Measurements from ENCODE around the gene ZNF808.
"Not testable (repeated sequence)": the region's sequence is repeated elsewhere in the genome, so short reads cannot be mapped to it uniquely, and the experiment has no call there.

The ZNF808 gene

DNA sequence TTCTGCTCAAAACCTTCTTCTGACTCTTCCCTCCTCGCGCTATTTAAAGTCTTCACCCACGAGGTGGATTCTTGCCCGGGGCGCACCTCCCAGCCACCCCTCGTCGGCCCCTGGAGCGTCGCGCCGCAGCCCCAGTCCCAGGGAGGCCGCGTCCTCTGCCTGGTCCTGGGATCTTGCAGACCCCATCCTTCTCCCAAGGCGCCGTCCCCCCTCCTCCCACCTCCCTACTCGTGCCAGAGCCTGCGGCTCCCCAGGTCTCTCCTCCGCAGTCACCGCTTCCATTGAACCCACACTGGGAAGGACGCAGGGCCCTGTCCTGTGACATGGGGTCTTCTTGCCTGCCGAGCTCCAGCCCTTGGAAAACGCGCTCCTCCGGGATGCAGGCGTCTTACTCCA is 486 bp downstream of the ZNF808 start:
- Histone ChIP-seq H4K5ac (ENCODE audit: low read length) (no peak overlapping the region), H2AK5ac (ENCODE audit: low read length) (no peak overlapping the region), H3K4me3 (ENCODE audit: low read length) (peak overlapping the region; percentile 95), H3K27ac (ENCODE audit: low read depth, low read length) (no peak overlapping the region), H2BK120ac (ENCODE audit: low read depth, low read length) (no peak overlapping the region), H3K79me1 (ENCODE audit: low read length) (no peaks in the 10 kb centered on the region), H3K4me2 (ENCODE audit: low read length) (peak overlapping the region; percentile 32), H3K36me3 (ENCODE audit: control insufficient read depth, insufficient read depth, low read length) (no peaks in the 10 kb centered on the region), H4K8ac (ENCODE audit: low read depth, low read length) (no peak overlapping the region), H3K18ac (ENCODE audit: low read length) (peak overlapping the region; percentile 0), H3K79me2 (ENCODE audit: control insufficient read depth, insufficient read depth, low read length) (peaks cover 3% of the 10 kb centered on the region), H3K9ac (ENCODE audit: low read length) (peak overlapping the region; percentile 93), H3K4ac (ENCODE audit: low read depth, low read length) (peak overlapping the region; percentile 5), H2BK15ac (replicated peaks; ENCODE audit: low read depth) (no peak overlapping the region), H3K4me1 (ENCODE audit: control insufficient read depth, low read depth, low read length) (no peaks in the 10 kb centered on the region), H3K23ac (ENCODE audit: low read length) (peak overlapping the region; percentile 80), H3K56ac (ENCODE audit: low read length) (peak overlapping the region; percentile 94), H2BK5ac (ENCODE audit: low read length) (no peak overlapping the region), H3K27me3 (ENCODE audit: insufficient read depth, low read length, poor library complexity) (no peaks in the 10 kb centered on the region)
- DNase-seq, result peak; percentile 27
- WGBS (ENCODE audit: extremely low coverage, insufficient coverage, low lambda C conversion rate), result no CpG with 5 or more reads among the region's 25 CpGs

- DNase-seq, result no peak
- Histone ChIP-seq H3K4me2 (ENCODE audit: low read length) (no peak overlapping the region), H3K27me3 (ENCODE audit: insufficient read depth, low read length, poor library complexity) (no peaks in the 10 kb centered on the region), H3K18ac (ENCODE audit: low read length) (no peak overlapping the region), H2AK5ac (ENCODE audit: low read length) (no peak overlapping the region), H4K8ac (ENCODE audit: low read depth, low read length) (no peak overlapping the region), H3K4ac (ENCODE audit: low read depth, low read length) (no peak overlapping the region), H3K9ac (ENCODE audit: low read length) (no peak overlapping the region), H3K27ac (ENCODE audit: low read depth, low read length) (no peak overlapping the region), H2BK5ac (ENCODE audit: low read length) (no peak overlapping the region), H3K79me1 (ENCODE audit: low read length) (no peaks in the 10 kb centered on the region), H3K79me2 (ENCODE audit: control insufficient read depth, insufficient read depth, low read length) (peaks cover 3% of the 10 kb centered on the region), H2BK120ac (ENCODE audit: low read depth, low read length) (no peak overlapping the region), H3K4me1 (ENCODE audit: control insufficient read depth, low read depth, low read length) (no peaks in the 10 kb centered on the region), H3K4me3 (ENCODE audit: low read length) (no peak overlapping the region), H4K5ac (ENCODE audit: low read length) (no peak overlapping the region), H2BK15ac (replicated peaks; ENCODE audit: low read depth) (no peak overlapping the region), H3K23ac (ENCODE audit: low read length) (no peak overlapping the region), H3K56ac (ENCODE audit: low read length) (no peak overlapping the region), H3K36me3 (ENCODE audit: control insufficient read depth, insufficient read depth, low read length) (no peaks in the 10 kb centered on the region)
- no CpG with 5 or more reads among the region's 2 CpGs for WGBS (ENCODE audit: extremely low coverage, insufficient coverage, low lambda C conversion rate)
Measured at GRCh38 chr19:52532480-52532879, 5.0 kb downstream of the ZNF808 start.

- no peaks in the 10 kb centered on the region for H3K79me2 ChIP-seq (ENCODE audit: control insufficient read depth, insufficient read depth, low read length)
- H3K4me3 ChIP-seq (ENCODE audit: low read length), result no peak overlapping the region
- no peaks in the 10 kb centered on the region for H3K27me3 ChIP-seq (ENCODE audit: insufficient read depth, low read length, poor library complexity)
- no peak overlapping the region for H3K4me2 ChIP-seq (ENCODE audit: low read length)
- no peak overlapping the region for H4K8ac ChIP-seq (ENCODE audit: low read depth, low read length)
- H2BK15ac ChIP-seq (replicated peaks; ENCODE audit: low read depth), result no peak overlapping the region
- no peaks in the 10 kb centered on the region for H3K36me3 ChIP-seq (ENCODE audit: control insufficient read depth, insufficient read depth, low read length)
- H4K5ac ChIP-seq (ENCODE audit: low read length), result no peak overlapping the region
- no peak overlapping the region for H2BK5ac ChIP-seq (ENCODE audit: low read length)
- WGBS (ENCODE audit: extremely low coverage, insufficient coverage, low lambda C conversion rate), result no CpG with 5 or more reads among the region's 5 CpGs
- no peak overlapping the region for H3K4ac ChIP-seq (ENCODE audit: low read depth, low read length)
- H3K9ac ChIP-seq (ENCODE audit: low read length), result no peak overlapping the region
- peak; percentile 45 for DNase-seq
- H2AK5ac ChIP-seq (ENCODE audit: low read length), result no peak overlapping the region
- no peaks in the 10 kb centered on the region for H3K4me1 ChIP-seq (ENCODE audit: control insufficient read depth, low read depth, low read length)
- no peak overlapping the region for H3K27ac ChIP-seq (ENCODE audit: low read depth, low read length)
- H2BK120ac ChIP-seq (ENCODE audit: low read depth, low read length), result no peak overlapping the region
- no peak overlapping the region for H3K56ac ChIP-seq (ENCODE audit: low read length)
- H3K18ac ChIP-seq (ENCODE audit: low read length), result no peak overlapping the region
- no peaks in the 10 kb centered on the region for H3K79me1 ChIP-seq (ENCODE audit: low read length)
- H3K23ac ChIP-seq (ENCODE audit: low read length), result no peak overlapping the region
Measured at GRCh38 chr19:52533901-52534300, 6.4 kb downstream of the ZNF808 start.

GRCh38 chr19:52535385-52535770 is 7.9 kb downstream of the ZNF808 start:
- DNase-seq; H4K8ac ChIP-seq (ENCODE audit: low read depth, low read length); H3K79me2 ChIP-seq (ENCODE audit: control insufficient read depth, insufficient read depth, low read length); H4K5ac ChIP-seq (ENCODE audit: low read length); H3K4me3 ChIP-seq (ENCODE audit: low read length); H2AK5ac ChIP-seq (ENCODE audit: low read length); H3K4me1 ChIP-seq (ENCODE audit: control insufficient read depth, low read depth, low read length); H3K4ac ChIP-seq (ENCODE audit: low read depth, low read length); H3K36me3 ChIP-seq (ENCODE audit: control insufficient read depth, insufficient read depth, low read length); H3K79me1 ChIP-seq (ENCODE audit: low read length); H3K23ac ChIP-seq (ENCODE audit: low read length); H3K18ac ChIP-seq (ENCODE audit: low read length); H3K27me3 ChIP-seq (ENCODE audit: insufficient read depth, low read length, poor library complexity); H2BK15ac ChIP-seq (replicated peaks; ENCODE audit: low read depth); H2BK120ac ChIP-seq (ENCODE audit: low read depth, low read length); H2BK5ac ChIP-seq (ENCODE audit: low read length): not testable (repeated sequence)
- H3K56ac ChIP-seq (ENCODE audit: low read length), result peak overlapping the region; percentile 82
- peak overlapping the region; percentile 53 for H3K9ac ChIP-seq (ENCODE audit: low read length)
- WGBS (ENCODE audit: extremely low coverage, insufficient coverage, low lambda C conversion rate), result no CpG with 5 or more reads among the region's 15 CpGs
- H3K4me2 ChIP-seq (ENCODE audit: low read length), result peak overlapping the region; percentile 75
- H3K27ac ChIP-seq (ENCODE audit: low read depth, low read length), result peak overlapping the region; percentile 3

DNA sequence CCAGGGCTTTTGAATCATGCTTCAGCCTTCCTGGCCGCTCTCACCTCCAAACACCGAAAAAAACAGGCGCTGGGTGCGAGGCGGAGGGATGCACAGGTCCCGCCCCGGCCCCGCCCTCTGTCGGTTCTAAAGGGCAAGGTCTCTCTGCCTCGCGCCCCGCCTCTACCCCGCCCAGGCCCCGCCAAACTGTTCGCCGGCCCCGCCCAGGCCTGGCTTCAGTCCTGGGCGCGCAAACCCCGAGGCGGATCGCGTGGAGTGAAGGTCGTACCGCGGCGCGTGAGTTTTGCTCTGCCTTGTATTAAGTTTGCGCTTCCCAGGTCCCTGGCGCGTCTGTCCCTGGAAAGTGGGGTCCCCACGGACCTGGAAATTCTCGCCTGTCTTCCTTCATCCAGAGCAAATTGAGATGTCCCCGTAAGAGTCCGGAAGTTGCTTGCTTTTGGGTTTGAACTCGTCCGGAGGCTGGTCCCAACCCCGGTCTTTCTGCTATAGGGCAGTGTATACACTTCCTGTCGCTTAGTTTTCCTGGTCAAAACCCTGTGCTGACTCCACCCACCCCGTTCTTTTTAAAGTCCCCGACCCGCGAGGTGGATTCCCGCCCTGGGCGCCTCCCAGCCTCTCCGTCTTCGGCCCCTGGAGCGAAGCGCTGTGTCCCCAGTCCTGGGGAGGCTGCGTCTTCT is 8.4 kb downstream of the ZNF808 start:
- Histone ChIP-seq H2AK5ac (ENCODE audit: low read length) (no peak overlapping the region), H3K18ac (ENCODE audit: low read length) (peak overlapping the region; percentile 41), H3K56ac (ENCODE audit: low read length) (peak overlapping the region; percentile 93), H3K9ac (ENCODE audit: low read length) (peak overlapping the region; percentile 90), H4K5ac (ENCODE audit: low read length) (no peak overlapping the region), H2BK15ac (replicated peaks; ENCODE audit: low read depth) (no peak overlapping the region), H4K8ac (ENCODE audit: low read depth, low read length) (no peak overlapping the region), H3K36me3 (ENCODE audit: control insufficient read depth, insufficient read depth, low read length) (no peaks in the 10 kb centered on the region), H3K4me3 (ENCODE audit: low read length) (peak overlapping the region; percentile 89), H3K79me1 (ENCODE audit: low read length) (no peaks in the 10 kb centered on the region), H3K27me3 (ENCODE audit: insufficient read depth, low read length, poor library complexity) (no peaks in the 10 kb centered on the region), H3K79me2 (ENCODE audit: control insufficient read depth, insufficient read depth, low read length) (no peaks in the 10 kb centered on the region), H3K4me2 (ENCODE audit: low read length) (peak overlapping the region; percentile 87), H3K4me1 (ENCODE audit: control insufficient read depth, low read depth, low read length) (no peaks in the 10 kb centered on the region), H2BK120ac (ENCODE audit: low read depth, low read length) (no peak overlapping the region), H3K23ac (ENCODE audit: low read length) (no peak overlapping the region), H3K4ac (ENCODE audit: low read depth, low read length) (no peak overlapping the region), H3K27ac (ENCODE audit: low read depth, low read length) (peak overlapping the region; percentile 95), H2BK5ac (ENCODE audit: low read length) (no peak overlapping the region)
- DNase-seq, result peak; percentile 96
- WGBS (ENCODE audit: extremely low coverage, insufficient coverage, low lambda C conversion rate), result no CpG with 5 or more reads among the region's 50 CpGs

DNA sequence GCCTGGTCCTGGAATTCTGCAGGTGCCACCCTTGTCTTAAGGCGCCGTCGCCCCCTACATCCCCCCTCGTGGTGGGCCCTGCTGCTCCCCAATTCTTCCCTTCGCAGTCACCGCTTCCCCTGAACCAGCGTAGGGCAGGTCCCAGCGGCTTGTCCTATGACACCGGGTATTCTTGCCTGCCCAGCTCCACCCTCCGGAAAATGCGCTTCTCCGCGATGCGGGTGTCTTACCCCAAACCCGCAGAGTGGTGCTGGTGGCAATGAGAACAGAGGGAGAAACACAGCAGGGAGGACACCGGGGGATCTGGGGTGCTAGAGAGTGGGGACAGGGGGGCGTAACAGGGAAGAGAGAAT is 9.0 kb downstream of the ZNF808 start:
- Histone ChIP-seq H3K4me3 (ENCODE audit: low read length) (peak overlapping the region; percentile 89), H3K27ac (ENCODE audit: low read depth, low read length) (peak overlapping the region; percentile 95)

More for the DNA sequence above, 9.0 kb downstream of the ZNF808 start:
- Histone ChIP-seq H3K79me2 (ENCODE audit: control insufficient read depth, insufficient read depth, low read length) (no peaks in the 10 kb centered on the region), H3K79me1 (ENCODE audit: low read length) (no peaks in the 10 kb centered on the region), H3K4me1 (ENCODE audit: control insufficient read depth, low read depth, low read length) (no peaks in the 10 kb centered on the region), H3K18ac (ENCODE audit: low read length) (peak overlapping the region; percentile 41), H3K23ac (ENCODE audit: low read length) (no peak overlapping the region), H2BK15ac (replicated peaks; ENCODE audit: low read depth) (no peak overlapping the region), H3K4ac (ENCODE audit: low read depth, low read length) (no peak overlapping the region), H3K36me3 (ENCODE audit: control insufficient read depth, insufficient read depth, low read length) (no peaks in the 10 kb centered on the region), H2BK5ac (ENCODE audit: low read length) (no peak overlapping the region), H4K8ac (ENCODE audit: low read depth, low read length) (no peak overlapping the region), H2AK5ac (ENCODE audit: low read length) (no peak overlapping the region), H4K5ac (ENCODE audit: low read length) (no peak overlapping the region), H3K27me3 (ENCODE audit: insufficient read depth, low read length, poor library complexity) (no peaks in the 10 kb centered on the region), H3K56ac (ENCODE audit: low read length) (peak overlapping the region; percentile 93), H2BK120ac (ENCODE audit: low read depth, low read length) (no peak overlapping the region), H3K4me2 (ENCODE audit: low read length) (peak overlapping the region; percentile 87), H3K9ac (ENCODE audit: low read length) (peak overlapping the region; percentile 90)
- no CpG with 5 or more reads among the region's 17 CpGs for WGBS (ENCODE audit: extremely low coverage, insufficient coverage, low lambda C conversion rate)
- peak; percentile 40 for DNase-seq
